ENCODE data around the gene ARID5A.
A peak's percentile ranks its signal among the peaks of the same experiment; 100 is the strongest.

The ARID5A gene

GRCh38 chr2:96507957-96508520 is 28.5 kb upstream of the ARID5A start:
- peak; percentile 78 to 91 (median 86) for DNase-seq

GRCh38 chr2:96508521-96509113 is 27.9 kb upstream of the ARID5A start:
- DNase-seq, result no peak

GRCh38 chr2:96509114-96509846 is 27.3 kb upstream of the ARID5A start:
- peak; percentile 88 to 93 (median 92) for DNase-seq

- no peak for DNase-seq
Measured at GRCh38 chr2:96509847-96510230, 26.7 kb upstream of the ARID5A start.

- no peak for DNase-seq
Measured at GRCh38 chr2:96510931-96511595, 25.5 kb upstream of the ARID5A start.

GRCh38 chr2:96511851-96512250 is 24.7 kb upstream of the ARID5A start:
- no peak for DNase-seq

- DNase-seq, result no peak
Measured at GRCh38 chr2:96512341-96512740, 24.2 kb upstream of the ARID5A start.

- DNase-seq, result no peak
Measured at GRCh38 chr2:96514521-96514920, 22.0 kb upstream of the ARID5A start.

GRCh38 chr2:96517079-96517478 is 19.5 kb upstream of the ARID5A start:
- DNase-seq, result no peak

GRCh38 chr2:96520231-96520630 is 16.3 kb upstream of the ARID5A start:
- DNase-seq, result no peak

- no peak for DNase-seq
Measured at GRCh38 chr2:96520697-96521096, 15.9 kb upstream of the ARID5A start.

- DNase-seq, result no peak
Measured at GRCh38 chr2:96521219-96521618, 15.3 kb upstream of the ARID5A start.

- no peak for DNase-seq
Measured at GRCh38 chr2:96522304-96523203, 14.0 kb upstream of the ARID5A start.

- no peak for DNase-seq
Measured at GRCh38 chr2:96523659-96524481, 12.7 kb upstream of the ARID5A start.

GRCh38 chr2:96524482-96525210 is 11.9 kb upstream of the ARID5A start:
- no peak for DNase-seq

GRCh38 chr2:96525211-96525507 is 11.4 kb upstream of the ARID5A start:
- DNase-seq, result no peak

- no peak for DNase-seq
Measured at GRCh38 chr2:96526101-96526591, 10.4 kb upstream of the ARID5A start.

- DNase-seq, result no peak
Measured at GRCh38 chr2:96526615-96527285, 9.8 kb upstream of the ARID5A start.

GRCh38 chr2:96527286-96528005 is 9.1 kb upstream of the ARID5A start:
- peak in 2 of 4 experiments; percentile 42 to 48 for DNase-seq

Measured in suppressor macrophage (primary cell).